HG02763 (cell line): ENCODE data around the gene SLC26A8.
"Not testable (repeated sequence)": the region's sequence is repeated elsewhere in the genome, so short reads cannot be mapped to it uniquely, and the experiment has no call there.

ENCODE experiments used
- ATAC-seq: cut with Tn5 transposase; IDR thresholded peaks from one replicate; pipeline ENCODE4 v1.9.1; 2021; ENCODE audit warnings: mild to moderate bottlenecking, moderate library complexity; ENCODE audit not compliant: unreplicated experiment

The SLC26A8 gene

GRCh38 chr6:36020154-36020553, 4.3 kb downstream of the SLC26A8 start:
- no peak for ATAC-seq

GRCh38 chr6:36019167-36019566, 5.3 kb downstream of the SLC26A8 start:
- ATAC-seq, result no peak

- no peak for ATAC-seq
Measured at GRCh38 chr6:36018339-36018738, 6.1 kb downstream of the SLC26A8 start.

- ATAC-seq, result no peak
Measured at GRCh38 chr6:36015666-36016065, 8.8 kb downstream of the SLC26A8 start.

GRCh38 chr6:36000451-36000850, 24.0 kb downstream of the SLC26A8 start:
- no peak for ATAC-seq

- no peak for ATAC-seq
Measured at GRCh38 chr6:35993150-35993549, 31.3 kb downstream of the SLC26A8 start.

- not testable (repeated sequence) for ATAC-seq
Measured at GRCh38 chr6:35988047-35988446, 36.4 kb downstream of the SLC26A8 start.

- no peak for ATAC-seq
Measured at GRCh38 chr6:35984701-35985100, 39.7 kb downstream of the SLC26A8 start.

- no peak for ATAC-seq
Measured at GRCh38 chr6:35980991-35981645, 43.3 kb downstream of the SLC26A8 start.

GRCh38 chr6:35980126-35980525, 44.3 kb downstream of the SLC26A8 start:
- ATAC-seq, result not testable (repeated sequence)

GRCh38 chr6:35977308-35977707, 47.1 kb downstream of the SLC26A8 start:
- no peak for ATAC-seq

- ATAC-seq, result no peak
Measured at GRCh38 chr6:35973670-35974222, 50.7 kb downstream of the SLC26A8 start.

- ATAC-seq, result no peak
Measured at GRCh38 chr6:35972471-35973367, 51.7 kb downstream of the SLC26A8 start.

GRCh38 chr6:35970181-35970580, 54.3 kb downstream of the SLC26A8 start:
- no peak for ATAC-seq

- no peak for ATAC-seq
Measured at GRCh38 chr6:35969646-35970045, 54.8 kb downstream of the SLC26A8 start.

- ATAC-seq, result no peak
Measured at GRCh38 chr6:35968821-35969220, 55.6 kb downstream of the SLC26A8 start.

- no peak for ATAC-seq
Measured at GRCh38 chr6:35967076-35967774, 57.2 kb downstream of the SLC26A8 start.

- no peak for ATAC-seq
Measured at GRCh38 chr6:35962779-35963560, 61.5 kb downstream of the SLC26A8 start.

- no peak for ATAC-seq
Measured at GRCh38 chr6:35960187-35960586, 64.3 kb downstream of the SLC26A8 start.

- no peak for ATAC-seq
Measured at GRCh38 chr6:35955970-35956369, 68.5 kb downstream of the SLC26A8 start.
